Fibroblast of lung (primary cell): ENCODE measurements around the gene OMP. TPM values are rescaled to one million over a fixed set of nuclear protein-coding genes. Genes with fewer than 3 reads are reported as not detected.
"Not testable (repeated sequence)": the region's sequence is repeated elsewhere in the genome, so short reads cannot be mapped to it uniquely, and the experiment has no call there.

Experiments
- DNase-seq, 2 donors: peaks; one replicate each; pipeline versions ENCODE4 v3.0.0 to v3.0.0-alpha.2; 2010; ENCODE audit warnings: low read depth in 2 of 2
- H2AFZ ChIP-seq: 2 replicates; pipeline ENCODE4 v1.5.1; 2012; ENCODE audit warnings: low read length, control low read depth, inconsistent platforms
- H3K27ac ChIP-seq: 2 replicates; pipeline ENCODE4 v1.5.1; 2011; ENCODE audit warnings: low read length, control low read depth; ENCODE audit not compliant: insufficient read depth
- H3K27me3 ChIP-seq: 2 replicates; pipeline ENCODE4 v1.5.1; 2011; ENCODE audit warnings: mild to moderate bottlenecking, low read length; ENCODE audit not compliant: control insufficient read depth, insufficient read depth
- H3K36me3 ChIP-seq: 2 replicates; pipeline ENCODE4 v1.5.1; 2011; ENCODE audit warnings: low read length; ENCODE audit not compliant: control insufficient read depth, insufficient read depth
- H3K4me1 ChIP-seq: 2 replicates; pipeline ENCODE4 v1.5.1; 2011; ENCODE audit warnings: low read length; ENCODE audit not compliant: control insufficient read depth, insufficient read depth; ENCODE audit errors: extremely low read depth
- H3K4me2 ChIP-seq: 2 replicates; pipeline ENCODE4 v1.5.1; 2011; ENCODE audit warnings: low read length, control low read depth; ENCODE audit not compliant: insufficient read depth; ENCODE audit errors: extremely low read depth
- H3K4me3 ChIP-seq, 4 experiments: fragments of 200-600 bp in 1 of 4; sonication (generic) in 1 of 4; replicated peaks in 1 of 4; 2 replicates each; pipeline ENCODE4 v1.5.1; 2011 to 2016; ENCODE audit warnings: low read length in 4 of 4, low read depth in 3 of 4, mild to moderate bottlenecking in 3 of 4, control low read depth in 2 of 4, inconsistent platforms in 1 of 4, mixed read lengths in 1 of 4; ENCODE audit not compliant: insufficient read depth in 1 of 4; ENCODE audit errors: control extremely low read depth in 1 of 4
- H3K79me2 ChIP-seq: 2 replicates; pipeline ENCODE4 v1.5.1; 2012; ENCODE audit warnings: mild to moderate bottlenecking, low read length, inconsistent platforms; ENCODE audit not compliant: control insufficient read depth, insufficient read depth
- H3K9ac ChIP-seq: 2 replicates; pipeline ENCODE4 v1.5.1; 2011; ENCODE audit warnings: mild to moderate bottlenecking, low read length, control low read depth; ENCODE audit not compliant: insufficient read depth
- H3K9me3 ChIP-seq: 2 replicates; pipeline ENCODE4 v1.5.1; 2012; ENCODE audit warnings: low read depth, low read length; ENCODE audit not compliant: control insufficient read depth, insufficient read depth
- H4K20me1 ChIP-seq: 2 replicates; pipeline ENCODE4 v1.5.1; 2011; ENCODE audit warnings: low read length; ENCODE audit not compliant: control insufficient read depth, insufficient read depth; ENCODE audit errors: extremely low read depth
- EZH2 ChIP-seq: IDR thresholded peaks from 2 replicates; pipeline ENCODE4 v1.5.1; 2012; ENCODE audit warnings: low read length, control low read depth, mild to moderate bottlenecking; ENCODE audit errors: missing control alignments
- polyA plus RNA-seq, 2 donors: library from polyadenylated mRNA; depleted of rRNA in 1 of 2; stranded (reverse) in 1 of 2; unstranded in 1 of 2; fragments of >200 nt; gene quantifications; 2 replicates each; pipeline ENCODE4 v1.2.1, GENCODE V29; 2011 to 2012; ENCODE audit warnings: missing spikeins in 1 of 2
- total RNA-seq: library from RNA; depleted of rRNA; stranded (reverse); fragments of >200 nt; gene quantifications from 2 replicates; pipeline ENCODE4 v1.2.1, GENCODE V29; 2014
- TF ChIP-seq, protein P1 (sequence below), 2 donors: IDR thresholded peaks in 1 of 2; conservative IDR thresholded peaks in 1 of 2; 1 replicate in 1 of 2; 2 replicates in 1 of 2; pipeline ENCODE4 v1.5.1; 2011 to 2012; ENCODE audit warnings: low read length in 2 of 2, control low read depth in 1 of 2, inconsistent platforms in 1 of 2, low read depth in 1 of 2, mild to moderate bottlenecking in 1 of 2

The OMP gene
- total and polyA plus RNA-seq, 2 donors (not counting 1 experiment from before 2014, with no cell fraction given): 0.83 TPM; not detected in 1

GRCh38 chr11:77095551-77096490, 6.8 kb upstream of the OMP start:
- TF ChIP-seq EZH2: no peak
- TF ChIP-seq, protein P1, sequence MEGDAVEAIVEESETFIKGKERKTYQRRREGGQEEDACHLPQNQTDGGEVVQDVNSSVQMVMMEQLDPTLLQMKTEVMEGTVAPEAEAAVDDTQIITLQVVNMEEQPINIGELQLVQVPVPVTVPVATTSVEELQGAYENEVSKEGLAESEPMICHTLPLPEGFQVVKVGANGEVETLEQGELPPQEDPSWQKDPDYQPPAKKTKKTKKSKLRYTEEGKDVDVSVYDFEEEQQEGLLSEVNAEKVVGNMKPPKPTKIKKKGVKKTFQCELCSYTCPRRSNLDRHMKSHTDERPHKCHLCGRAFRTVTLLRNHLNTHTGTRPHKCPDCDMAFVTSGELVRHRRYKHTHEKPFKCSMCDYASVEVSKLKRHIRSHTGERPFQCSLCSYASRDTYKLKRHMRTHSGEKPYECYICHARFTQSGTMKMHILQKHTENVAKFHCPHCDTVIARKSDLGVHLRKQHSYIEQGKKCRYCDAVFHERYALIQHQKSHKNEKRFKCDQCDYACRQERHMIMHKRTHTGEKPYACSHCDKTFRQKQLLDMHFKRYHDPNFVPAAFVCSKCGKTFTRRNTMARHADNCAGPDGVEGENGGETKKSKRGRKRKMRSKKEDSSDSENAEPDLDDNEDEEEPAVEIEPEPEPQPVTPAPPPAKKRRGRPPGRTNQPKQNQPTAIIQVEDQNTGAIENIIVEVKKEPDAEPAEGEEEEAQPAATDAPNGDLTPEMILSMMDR (conservative IDR thresholded peaks at IDR 0.05 in 1 of 2, IDR thresholded peaks at IDR 0.05 in 1 of 2; ENCODE audit: low read depth in 1 of 2, low read length in 2 of 2): no peak
- no peak overlapping the region for H3K27ac ChIP-seq

GRCh38 chr11:77096591-77097019, 6.0 kb upstream of the OMP start:
- H3K27me3 ChIP-seq: no peaks in the 10 kb centered on the region
- H3K9me3 ChIP-seq: no peaks in the 10 kb centered on the region
- H3K79me2 ChIP-seq: no peaks in the 10 kb centered on the region
- H3K36me3 ChIP-seq: peaks cover 1% of the 10 kb centered on the region
- no peak overlapping the region for H3K27ac ChIP-seq
- TF ChIP-seq, protein P1 (conservative IDR thresholded peaks at IDR 0.05 in 1 of 2, IDR thresholded peaks at IDR 0.05 in 1 of 2; ENCODE audit: low read depth in 1 of 2, low read length in 2 of 2): no peak
- H4K20me1 ChIP-seq: no peaks in the 10 kb centered on the region
- H3K4me2 ChIP-seq: no peak overlapping the region
- no peak overlapping the region for H3K9ac ChIP-seq
- no peak overlapping the region for H3K4me3 ChIP-seq
- no peak for DNase-seq
- no peaks in the 10 kb centered on the region for H3K4me1 ChIP-seq
- H2AFZ ChIP-seq: no peak overlapping the region

More at GRCh38 chr11:77095551-77096490, 6.8 kb upstream of the OMP start:
- no peak for DNase-seq
- H3K36me3 ChIP-seq: peaks cover 1% of the 10 kb centered on the region
- no peak overlapping the region for H3K9ac ChIP-seq
- no peaks in the 10 kb centered on the region for H3K4me1 ChIP-seq
- H3K4me3 ChIP-seq: no peak overlapping the region
- H3K9me3 ChIP-seq: no peaks in the 10 kb centered on the region
- no peaks in the 10 kb centered on the region for H4K20me1 ChIP-seq
- H3K4me2 ChIP-seq: no peak overlapping the region
- no peak overlapping the region for H2AFZ ChIP-seq
- no peaks in the 10 kb centered on the region for H3K27me3 ChIP-seq
- H3K79me2 ChIP-seq: no peaks in the 10 kb centered on the region

GRCh38 chr11:77097180-77097579, 5.5 kb upstream of the OMP start:
- H3K79me2 ChIP-seq, H3K27me3 ChIP-seq, H3K9me3 ChIP-seq, H3K36me3 ChIP-seq, H3K4me1 ChIP-seq, H3K4me2 ChIP-seq, H3K4me3 ChIP-seq, H4K20me1 ChIP-seq, H3K9ac ChIP-seq, H3K27ac ChIP-seq, DNase-seq, H2AFZ ChIP-seq: not testable (repeated sequence)
